Middle frontal gyrus (tissue), 1 donor: ENCODE data around the gene BMP6.

Experiments
- DNase-seq: peaks from one replicate; pipeline ENCODE4 v3.0.0-alpha.2; 2015; ENCODE audit warnings: low spot score; ENCODE audit errors: extremely low spot score

The BMP6 gene

GRCh38 chr6:7921632-7922092, 195.8 kb downstream of the BMP6 start:
- no peak for DNase-seq

GRCh38 chr6:7922596-7922995, 196.7 kb downstream of the BMP6 start:
- DNase-seq: no peak

- DNase-seq: no peak
These were observed 199.0 kb downstream of the BMP6 start for GRCh38 chr6:7924867-7925266.
